HEK293 (cell line): ENCODE measurements around the gene ARPC5L.

Source experiments
- CTCF ChIA-PET: fragments of 350-600 bp; formaldehyde crosslinking; extraction: SDS; loops from one replicate; lab custom pipeline; 2021; ENCODE audit warnings: antibody characterized with exemption; lab: Yijun Ruan, JAX
- POLR2A ChIA-PET: fragments of 300-600 bp; formaldehyde crosslinking; extraction: SDS; loops from one replicate; lab custom pipeline; 2020; ENCODE audit warnings: antibody characterized with exemption, inconsistent platforms; lab: Yijun Ruan, JAX
- H3K27ac ChIP-seq: fragments of 200-500 bp; sonication (Bioruptor generic); 2 replicates; pipeline ENCODE4 v1.5.1; 2014; ENCODE audit warnings: low read depth, low read length, control low read depth, inconsistent platforms; ENCODE audit errors: extremely low read depth
- H3K36me3 ChIP-seq, 2 experiments: fragments of 200-500 bp in 1 of 2; sonication (Bioruptor generic) in 1 of 2; 1 replicate in 1 of 2; 2 replicates in 1 of 2; pipeline ENCODE4 v1.5.1; 2014 to 2017; ENCODE audit warnings: inconsistent platforms in 2 of 2, low read length in 2 of 2; ENCODE audit not compliant: control insufficient read depth in 2 of 2, insufficient read depth in 1 of 2
- H3K4me1 ChIP-seq: fragments of 200-500 bp; sonication (Bioruptor generic); 2 replicates; pipeline ENCODE4 v1.5.1; 2014; ENCODE audit warnings: mild to moderate bottlenecking, low read length, inconsistent platforms; ENCODE audit not compliant: control insufficient read depth, insufficient read depth
- H3K4me3 ChIP-seq: 2 replicates; pipeline ENCODE4 v1.5.1; 2011; ENCODE audit warnings: low read depth, mild to moderate bottlenecking, control low read depth, low read length, moderate library complexity
- H3K9me3 ChIP-seq: fragments of 200-500 bp; sonication (Bioruptor generic); 2 replicates; pipeline ENCODE4 v1.5.1; 2014; ENCODE audit warnings: low read depth, low read length, inconsistent platforms; ENCODE audit not compliant: control insufficient read depth, insufficient read depth
- GLI2 ChIP-seq: fragments of 450-650 bp; formaldehyde crosslinking; IDR thresholded peaks from 2 replicates; pipeline ENCODE4; 2017; ENCODE audit warnings: missing biosample characterization, missing genetic modification characterization, low read depth, borderline replicate concordance
- GLI4 ChIP-seq: fragments of 450-650 bp; formaldehyde crosslinking; IDR thresholded peaks from 2 replicates; pipeline ENCODE4 v1.5.1; 2016; ENCODE audit warnings: missing biosample characterization, missing genetic modification characterization
- HOXD13 ChIP-seq: sonication (generic); formaldehyde crosslinking; IDR thresholded peaks from 2 replicates; pipeline ENCODE4 v1.8.0; 2022; ENCODE audit warnings: missing genetic modification reagents, borderline replicate concordance
- ZFHX2 ChIP-seq: fragments of 450-650 bp; formaldehyde crosslinking; conservative IDR thresholded peaks from 2 replicates; pipeline ENCODE4 v1.5.1; 2016; ENCODE audit warnings: missing biosample characterization, missing genetic modification characterization
- ZFP3 ChIP-seq: fragments of 450-650 bp; formaldehyde crosslinking; IDR thresholded peaks from 2 replicates; pipeline ENCODE4 v1.5.1; 2016; ENCODE audit warnings: low read depth, missing biosample characterization, missing genetic modification characterization
- ZNF114 ChIP-seq: fragments of 450-650 bp; formaldehyde crosslinking; IDR thresholded peaks from 2 replicates; pipeline ENCODE4 v1.5.0; 2017; ENCODE audit warnings: missing biosample characterization, missing genetic modification characterization
- ZNF394 ChIP-seq: fragments of 450-650 bp; formaldehyde crosslinking; IDR thresholded peaks from 2 replicates; pipeline ENCODE4 v1.5.1; 2016; ENCODE audit warnings: missing biosample characterization, missing genetic modification characterization, mild to moderate bottlenecking, moderate library complexity, borderline replicate concordance
- ZNF555 ChIP-seq: fragments of 450-650 bp; formaldehyde crosslinking; conservative IDR thresholded peaks from 2 replicates; pipeline ENCODE4 v1.5.1; 2017; ENCODE audit warnings: missing biosample characterization, mild to moderate bottlenecking, missing genetic modification characterization, inconsistent platforms
- TF ChIP-seq, protein P1 (sequence below): fragments of 450-650 bp; formaldehyde crosslinking; IDR thresholded peaks from 2 replicates; pipeline ENCODE4 v1.5.1; 2016; ENCODE audit warnings: missing biosample characterization, missing genetic modification characterization
- TF ChIP-seq, protein P2 (sequence below): fragments of 450-650 bp; formaldehyde crosslinking; IDR thresholded peaks from 2 replicates; pipeline ENCODE4 v1.5.1; 2016; ENCODE audit warnings: missing biosample characterization, missing genetic modification characterization
- TF ChIP-seq, protein P3 (sequence below): fragments of 450-650 bp; IDR thresholded peaks from 2 replicates; pipeline ENCODE4 v1.5.1; 2018; ENCODE audit warnings: missing biosample characterization, mild to moderate bottlenecking, missing genetic modification characterization
- TF ChIP-seq, protein P4 (sequence below): fragments of 450-650 bp; formaldehyde crosslinking; IDR thresholded peaks from 2 replicates; pipeline ENCODE4 v1.5.1; 2016; ENCODE audit warnings: missing biosample characterization, missing genetic modification characterization
- TF ChIP-seq, protein P5 (sequence below): fragments of 450-650 bp; formaldehyde crosslinking; optimal IDR thresholded peaks from 2 replicates; pipeline ENCODE3; 2016; ENCODE audit warnings: missing biosample characterization, mild to moderate bottlenecking, missing genetic modification characterization
- TF ChIP-seq, protein P6 (sequence below): fragments of 450-650 bp; IDR thresholded peaks from 2 replicates; pipeline ENCODE4 v1.5.1; 2018; ENCODE audit warnings: missing biosample characterization, missing genetic modification characterization

ARPC5L gene

DNA sequence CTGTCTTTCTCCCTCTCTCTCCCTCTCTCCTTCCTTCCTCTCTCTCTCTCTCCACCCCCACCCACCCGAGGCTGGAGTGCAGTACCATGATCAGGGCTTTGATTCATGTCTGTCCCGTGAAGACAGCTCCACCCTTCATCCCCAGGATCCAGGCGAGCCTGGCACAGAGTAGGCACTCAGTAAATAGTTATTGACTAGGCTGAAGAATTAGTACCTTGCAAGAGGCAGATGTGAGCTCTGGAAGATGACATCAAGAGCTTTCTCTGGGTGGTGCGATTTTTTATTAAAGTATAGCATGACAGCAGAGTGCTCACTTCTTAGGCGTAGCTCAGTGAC is 32.6 kb upstream of the ARPC5L start:
- H3K27ac ChIP-seq, result no peak overlapping the region
- no peak for TF ChIP-seq HOXD13 (CRISPR knock-in tag)
- TF ChIP-seq GLI2 (tag by site-specific recombination), result no peak
- TF ChIP-seq GLI4 (tag by site-specific recombination), result no peak
- TF ChIP-seq ZNF555 (tag by site-specific recombination), result no peak
- TF ChIP-seq ZFHX2 (tag by site-specific recombination), result no peak
- TF ChIP-seq, protein P1, sequence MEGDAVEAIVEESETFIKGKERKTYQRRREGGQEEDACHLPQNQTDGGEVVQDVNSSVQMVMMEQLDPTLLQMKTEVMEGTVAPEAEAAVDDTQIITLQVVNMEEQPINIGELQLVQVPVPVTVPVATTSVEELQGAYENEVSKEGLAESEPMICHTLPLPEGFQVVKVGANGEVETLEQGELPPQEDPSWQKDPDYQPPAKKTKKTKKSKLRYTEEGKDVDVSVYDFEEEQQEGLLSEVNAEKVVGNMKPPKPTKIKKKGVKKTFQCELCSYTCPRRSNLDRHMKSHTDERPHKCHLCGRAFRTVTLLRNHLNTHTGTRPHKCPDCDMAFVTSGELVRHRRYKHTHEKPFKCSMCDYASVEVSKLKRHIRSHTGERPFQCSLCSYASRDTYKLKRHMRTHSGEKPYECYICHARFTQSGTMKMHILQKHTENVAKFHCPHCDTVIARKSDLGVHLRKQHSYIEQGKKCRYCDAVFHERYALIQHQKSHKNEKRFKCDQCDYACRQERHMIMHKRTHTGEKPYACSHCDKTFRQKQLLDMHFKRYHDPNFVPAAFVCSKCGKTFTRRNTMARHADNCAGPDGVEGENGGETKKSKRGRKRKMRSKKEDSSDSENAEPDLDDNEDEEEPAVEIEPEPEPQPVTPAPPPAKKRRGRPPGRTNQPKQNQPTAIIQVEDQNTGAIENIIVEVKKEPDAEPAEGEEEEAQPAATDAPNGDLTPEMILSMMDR (tag by site-specific recombination), result no peak
- TF ChIP-seq, protein P2, sequence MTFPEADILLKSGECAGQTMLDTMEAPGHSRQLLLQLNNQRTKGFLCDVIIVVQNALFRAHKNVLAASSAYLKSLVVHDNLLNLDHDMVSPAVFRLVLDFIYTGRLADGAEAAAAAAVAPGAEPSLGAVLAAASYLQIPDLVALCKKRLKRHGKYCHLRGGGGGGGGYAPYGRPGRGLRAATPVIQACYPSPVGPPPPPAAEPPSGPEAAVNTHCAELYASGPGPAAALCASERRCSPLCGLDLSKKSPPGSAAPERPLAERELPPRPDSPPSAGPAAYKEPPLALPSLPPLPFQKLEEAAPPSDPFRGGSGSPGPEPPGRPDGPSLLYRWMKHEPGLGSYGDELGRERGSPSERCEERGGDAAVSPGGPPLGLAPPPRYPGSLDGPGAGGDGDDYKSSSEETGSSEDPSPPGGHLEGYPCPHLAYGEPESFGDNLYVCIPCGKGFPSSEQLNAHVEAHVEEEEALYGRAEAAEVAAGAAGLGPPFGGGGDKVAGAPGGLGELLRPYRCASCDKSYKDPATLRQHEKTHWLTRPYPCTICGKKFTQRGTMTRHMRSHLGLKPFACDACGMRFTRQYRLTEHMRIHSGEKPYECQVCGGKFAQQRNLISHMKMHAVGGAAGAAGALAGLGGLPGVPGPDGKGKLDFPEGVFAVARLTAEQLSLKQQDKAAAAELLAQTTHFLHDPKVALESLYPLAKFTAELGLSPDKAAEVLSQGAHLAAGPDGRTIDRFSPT, result no peak
- TF ChIP-seq, protein P3, sequence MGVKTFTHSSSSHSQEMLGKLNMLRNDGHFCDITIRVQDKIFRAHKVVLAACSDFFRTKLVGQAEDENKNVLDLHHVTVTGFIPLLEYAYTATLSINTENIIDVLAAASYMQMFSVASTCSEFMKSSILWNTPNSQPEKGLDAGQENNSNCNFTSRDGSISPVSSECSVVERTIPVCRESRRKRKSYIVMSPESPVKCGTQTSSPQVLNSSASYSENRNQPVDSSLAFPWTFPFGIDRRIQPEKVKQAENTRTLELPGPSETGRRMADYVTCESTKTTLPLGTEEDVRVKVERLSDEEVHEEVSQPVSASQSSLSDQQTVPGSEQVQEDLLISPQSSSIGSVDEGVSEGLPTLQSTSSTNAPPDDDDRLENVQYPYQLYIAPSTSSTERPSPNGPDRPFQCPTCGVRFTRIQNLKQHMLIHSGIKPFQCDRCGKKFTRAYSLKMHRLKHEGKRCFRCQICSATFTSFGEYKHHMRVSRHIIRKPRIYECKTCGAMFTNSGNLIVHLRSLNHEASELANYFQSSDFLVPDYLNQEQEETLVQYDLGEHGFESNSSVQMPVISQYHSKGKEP (tag by site-specific recombination), result no peak
- TF ChIP-seq ZNF394 (tag by site-specific recombination), result no peak
- TF ChIP-seq, protein P4, sequence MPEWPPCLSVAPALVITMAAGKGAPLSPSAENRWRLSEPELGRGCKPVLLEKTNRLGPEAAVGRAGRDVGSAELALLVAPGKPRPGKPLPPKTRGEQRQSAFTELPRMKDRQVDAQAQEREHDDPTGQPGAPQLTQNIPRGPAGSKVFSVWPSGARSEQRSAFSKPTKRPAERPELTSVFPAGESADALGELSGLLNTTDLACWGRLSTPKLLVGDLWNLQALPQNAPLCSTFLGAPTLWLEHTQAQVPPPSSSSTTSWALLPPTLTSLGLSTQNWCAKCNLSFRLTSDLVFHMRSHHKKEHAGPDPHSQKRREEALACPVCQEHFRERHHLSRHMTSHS (tag by site-specific recombination), result no peak
- TF ChIP-seq, protein P5, sequence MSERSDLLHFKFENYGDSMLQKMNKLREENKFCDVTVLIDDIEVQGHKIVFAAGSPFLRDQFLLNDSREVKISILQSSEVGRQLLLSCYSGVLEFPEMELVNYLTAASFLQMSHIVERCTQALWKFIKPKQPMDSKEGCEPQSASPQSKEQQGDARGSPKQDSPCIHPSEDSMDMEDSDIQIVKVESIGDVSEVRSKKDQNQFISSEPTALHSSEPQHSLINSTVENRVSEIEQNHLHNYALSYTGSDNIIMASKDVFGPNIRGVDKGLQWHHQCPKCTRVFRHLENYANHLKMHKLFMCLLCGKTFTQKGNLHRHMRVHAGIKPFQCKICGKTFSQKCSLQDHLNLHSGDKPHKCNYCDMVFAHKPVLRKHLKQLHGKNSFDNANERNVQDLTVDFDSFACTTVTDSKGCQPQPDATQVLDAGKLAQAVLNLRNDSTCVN, result no peak
- TF ChIP-seq, protein P6, sequence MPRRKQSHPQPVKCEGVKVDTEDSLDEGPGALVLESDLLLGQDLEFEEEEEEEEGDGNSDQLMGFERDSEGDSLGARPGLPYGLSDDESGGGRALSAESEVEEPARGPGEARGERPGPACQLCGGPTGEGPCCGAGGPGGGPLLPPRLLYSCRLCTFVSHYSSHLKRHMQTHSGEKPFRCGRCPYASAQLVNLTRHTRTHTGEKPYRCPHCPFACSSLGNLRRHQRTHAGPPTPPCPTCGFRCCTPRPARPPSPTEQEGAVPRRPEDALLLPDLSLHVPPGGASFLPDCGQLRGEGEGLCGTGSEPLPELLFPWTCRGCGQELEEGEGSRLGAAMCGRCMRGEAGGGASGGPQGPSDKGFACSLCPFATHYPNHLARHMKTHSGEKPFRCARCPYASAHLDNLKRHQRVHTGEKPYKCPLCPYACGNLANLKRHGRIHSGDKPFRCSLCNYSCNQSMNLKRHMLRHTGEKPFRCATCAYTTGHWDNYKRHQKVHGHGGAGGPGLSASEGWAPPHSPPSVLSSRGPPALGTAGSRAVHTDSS, result no peak
- H3K4me1 ChIP-seq, result peaks cover 3% of the 10 kb centered on the region
- no peaks in the 10 kb centered on the region for H3K36me3 ChIP-seq
- no peaks in the 10 kb centered on the region for H3K9me3 ChIP-seq
- POLR2A ChIA-PET, result interaction anchor here (0.7 to 1.5 kb wide), 3 partner anchors 12 to 1323 kb away, joined by 3 read pairs; no protein-coding TSS in a partner anchor
- CTCF ChIA-PET, result interaction anchor here (0.6 to 31.1 kb wide), 5 partner anchors 11 to 53 kb away, joined by 3 to 1257 read pairs (median 6); partner anchors contain the start of genes NR6A1 and OLFML2A
- no peak overlapping the region for H3K4me3 ChIP-seq

DNA sequence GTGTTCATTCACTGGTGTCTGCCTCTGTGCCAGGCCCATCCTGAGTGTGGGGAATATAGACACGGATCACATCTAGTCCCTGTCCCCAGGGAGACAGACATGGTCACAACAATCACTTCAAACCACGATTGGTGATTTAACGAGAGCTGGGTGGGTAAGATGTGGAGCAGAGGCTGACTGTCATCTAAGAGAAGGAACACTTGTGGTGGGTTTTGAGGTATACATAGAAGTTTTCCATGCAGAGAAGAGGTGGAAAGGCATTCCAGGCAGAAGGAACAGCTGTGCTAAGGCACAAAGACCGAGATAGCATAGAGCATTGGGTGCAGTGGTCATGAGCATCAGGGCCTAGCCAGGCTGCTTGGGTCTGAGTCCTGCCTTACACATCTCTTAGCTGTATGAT is 31.3 kb upstream of the ARPC5L start:
- ChIA-PET CTCF (interaction anchor here (1.1 to 31.1 kb wide), 5 partner anchors 9 to 55 kb away, joined by 3 to 1257 read pairs (median 11); partner anchors contain the start of genes NR6A1, OLFML2A and WDR38), POLR2A (interaction anchor here (0.6 kb wide), 1 partner anchor 109 kb away, joined by 12 read pairs; no protein-coding TSS in a partner anchor)
- peaks cover 10% of the 10 kb centered on the region for H3K4me1 ChIP-seq

More for the DNA sequence above, 31.3 kb upstream of the ARPC5L start:
- Histone ChIP-seq H3K9me3 (no peaks in the 10 kb centered on the region), H3K27ac (no peak overlapping the region), H3K4me3 (no peak overlapping the region), H3K36me3 (no peaks in the 10 kb centered on the region)
- no peak for TF ChIP-seq ZNF114 (tag by site-specific recombination)
- TF ChIP-seq ZFP3 (tag by site-specific recombination), result peak; percentile 94
